Naive thymus-derived CD4-positive, alpha-beta T cell (primary cell): ENCODE results near the gene FRMD8. TPM values are rescaled to one million over a fixed set of nuclear protein-coding genes. Genes with fewer than 3 reads are reported as not detected.

Experiments
- ATAC-seq: fragments of 150-1000 bp; cut with Tn5 transposase; 2 replicates; pipeline ENCODE4 v1.10.0; 2021; ENCODE audit warnings: mild to moderate bottlenecking, moderate library complexity
- CTCF ChIA-PET: fragments of 350-600 bp; sonication (Branson Sonifier 250); formaldehyde crosslinking; loops from one replicate; lab custom pipeline; 2021; ENCODE audit warnings: antibody characterized with exemption; lab: Charles Lee
- POLR2A ChIA-PET: fragments of 350-600 bp; sonication (Branson Sonifier 250); formaldehyde crosslinking; loops from one replicate; lab custom pipeline; 2021; ENCODE audit warnings: antibody characterized with exemption, inconsistent platforms; lab: Charles Lee
- DNase-seq, 9 donors: peaks; one replicate each; pipeline versions ENCODE4 v3.0.0 to v3.0.0-alpha.2; 2020 to 2022; ENCODE audit warnings: mixed read lengths in 1 of 9
- H3K27ac ChIP-seq: one replicate; pipeline ENCODE4 v1.7.0; 2013; ENCODE audit warnings: mild to moderate bottlenecking, low read depth, low read length, moderate library complexity
- H3K27me3 ChIP-seq, 2 donors: one replicate each; pipeline ENCODE4 v1.7.0; 2013; ENCODE audit warnings: low read length in 2 of 2, mild to moderate bottlenecking in 2 of 2, moderate library complexity in 2 of 2; ENCODE audit not compliant: control insufficient read depth in 2 of 2, insufficient read depth in 2 of 2
- H3K36me3 ChIP-seq, 3 experiments: 1 replicate in 2 of 3; 2 replicates in 1 of 3; pipeline ENCODE4 v1.7.0; 2013; ENCODE audit warnings: low read length in 3 of 3, mild to moderate bottlenecking in 3 of 3, moderate library complexity in 1 of 3; ENCODE audit not compliant: insufficient read depth in 3 of 3, control insufficient read depth in 2 of 3
- H3K4me1 ChIP-seq, 2 donors: one replicate each; pipeline ENCODE4 v1.7.0; 2013; ENCODE audit warnings: low read length in 2 of 2, mild to moderate bottlenecking in 2 of 2, moderate library complexity in 1 of 2; ENCODE audit not compliant: control insufficient read depth in 2 of 2, insufficient read depth in 2 of 2
- H3K4me3 ChIP-seq: 2 replicates; pipeline ENCODE4 v1.7.0; 2013; ENCODE audit warnings: mild to moderate bottlenecking, low read length
- H3K9me3 ChIP-seq, 3 experiments: 1 replicate in 2 of 3; 2 replicates in 1 of 3; pipeline ENCODE4 v1.7.0; 2013; ENCODE audit warnings: low read length in 3 of 3; ENCODE audit not compliant: control insufficient read depth in 2 of 3
- H3K27ac Mint-ChIP-seq, 9 donors: one replicate each; pipeline ENCODE4 v1.8.0; 2020 to 2022; ENCODE audit warnings: mixed read lengths in 9 of 9, mild to moderate bottlenecking in 8 of 9, moderate library complexity in 5 of 9, inconsistent platforms in 2 of 9
- H3K27me3 Mint-ChIP-seq, 5 donors: one replicate each; pipeline ENCODE4 v1.8.0; 2021 to 2022; ENCODE audit warnings: mixed read lengths in 5 of 5, mild to moderate bottlenecking in 1 of 5
- H3K36me3 Mint-ChIP-seq, 5 donors: one replicate each; pipeline ENCODE4 v1.8.0; 2020 to 2022; ENCODE audit warnings: mixed read lengths in 5 of 5, mild to moderate bottlenecking in 3 of 5, inconsistent platforms in 1 of 5
- H3K4me1 Mint-ChIP-seq, 7 donors: one replicate each; pipeline ENCODE4 v1.8.0; 2020 to 2022; ENCODE audit warnings: mixed read lengths in 7 of 7, mild to moderate bottlenecking in 3 of 7, inconsistent platforms in 1 of 7
- H3K4me3 Mint-ChIP-seq, 10 donors: one replicate each; pipeline ENCODE4 v1.8.0; 2020 to 2022; ENCODE audit warnings: mild to moderate bottlenecking in 10 of 10, mixed read lengths in 10 of 10, moderate library complexity in 6 of 10, inconsistent platforms in 2 of 10
- H3K9me3 Mint-ChIP-seq, 11 donors: one replicate each; pipeline ENCODE4 v1.8.0; 2020 to 2022; ENCODE audit warnings: mixed read lengths in 11 of 11, mild to moderate bottlenecking in 4 of 11, inconsistent platforms in 1 of 11, moderate library complexity in 1 of 11
- intact Hi-C, 2 donors: fragments of 100-400 bp; cut with micrococcal nuclease; formaldehyde crosslinking; loops; one replicate each; pipeline ENCODE4 v1.15.1; 2023
- polyA plus RNA-seq, 2 donors: library from polyadenylated mRNA; unstranded; fragments of 300-500 nt; fragmentation: Illumina TruSeq; gene quantifications; one replicate each; pipeline ENCODE4 v1.2.3, GENCODE V29; 2021
- total RNA-seq, 6 experiments: library from RNA in 5 of 6; stranded (reverse) in 5 of 6; gene quantifications; 1 replicate in 5 of 6; 2 replicates in 1 of 6; pipeline ENCODE4 v1.2.3 and lab custom pipeline; 2021 to 2026

The FRMD8 gene
- total and polyA plus RNA-seq, 7 experiments from 2014 or later, result 28.9 to 66.8 (median 44.7) TPM

DNA sequence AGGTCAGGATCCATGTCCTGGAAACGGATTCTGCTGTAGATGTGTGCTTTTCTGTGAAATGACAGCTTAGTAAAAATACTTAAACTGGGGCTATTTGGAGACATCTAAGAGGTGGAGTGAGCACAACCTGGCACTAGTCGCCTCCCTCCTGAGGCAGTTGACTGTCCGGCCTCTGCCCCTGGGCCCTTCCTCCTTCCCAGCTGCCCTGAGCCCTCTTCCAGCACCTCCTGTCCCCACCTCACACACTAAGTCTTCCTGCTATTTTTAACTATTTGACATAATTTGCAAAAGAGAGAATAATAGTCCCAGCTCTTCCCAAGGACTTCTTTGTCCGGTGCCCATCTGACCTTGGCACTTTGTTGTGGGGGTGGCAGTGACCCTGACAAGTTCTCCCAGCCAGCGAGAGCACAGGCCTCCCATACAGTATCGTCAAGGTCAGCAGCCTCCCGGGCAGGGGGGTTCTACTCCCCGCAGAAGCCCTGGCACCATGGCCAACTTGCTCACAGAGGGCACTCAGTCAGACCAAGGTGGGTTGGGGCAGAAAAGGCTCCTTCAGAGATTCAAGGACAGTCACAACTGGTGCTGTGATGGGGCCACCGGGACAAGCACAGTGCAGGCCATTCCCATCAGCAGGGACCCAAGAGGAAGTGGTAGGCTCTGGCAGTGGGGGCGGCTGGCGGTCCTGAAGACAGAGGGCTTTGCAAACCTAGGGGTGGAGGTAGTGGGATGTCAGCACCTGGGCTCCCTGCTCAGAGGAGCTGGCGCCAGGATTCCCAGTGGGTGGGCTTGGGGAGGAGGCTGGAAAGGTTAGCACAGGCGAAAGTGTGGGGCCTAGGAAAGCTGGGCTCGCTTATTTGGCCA is 30.6 kb downstream of the FRMD8 start:
- no peaks in the 10 kb centered on the region for H3K9me3 ChIP-seq
- Mint-ChIP-seq H3K4me3 (peak overlapping the region; percentile 92 to 100 (median 97)), H3K36me3 (peaks cover 0 to 7% (median 0%) of the 10 kb centered on the region in 5 donors), H3K4me1 (peaks cover 36 to 52% (median 45%) of the 10 kb centered on the region in 7 donors), H3K27ac (peak overlapping the region; percentile 98 to 100 (median 99)), H3K9me3 (peaks cover 0 to 2% (median 0%) of the 10 kb centered on the region in 11 donors), H3K27me3 (no peaks in the 10 kb centered on the region)
- peaks cover 0 to 15% (median 0%) of the 10 kb centered on the region in 3 experiments for H3K36me3 ChIP-seq
- CTCF ChIA-PET, result interaction anchor here (0.5 to 7.7 kb wide), 28 partner anchors 8 to 466 kb away, joined by 3 to 90 read pairs (median 4); partner anchors contain the start of genes FRMD8, MALAT1 and SLC25A45
- H3K4me1 ChIP-seq, result peaks cover 36 to 46% of the 10 kb centered on the region in 2 donors
- intact Hi-C loops, result loop anchor here (1.0 to 5.0 kb wide), 9 partner anchors 8 to 158 kb away; partner anchors contain the start of gene SLC25A45 (in 2 of the 2)
- POLR2A ChIA-PET, result interaction anchor here (0.7 to 21.7 kb wide), 19 partner anchors 9 to 198 kb away, joined by 3 to 2591 read pairs (median 5); partner anchors contain the start of genes FRMD8, MALAT1 and SLC25A45
- ATAC-seq, result no peak
- peak overlapping the region; percentile 98 for H3K27ac ChIP-seq
- H3K4me3 ChIP-seq, result peak overlapping the region; percentile 82
- peak in 5 of 9 donors; percentile 14 to 47 (median 30) for DNase-seq
- no peaks in the 10 kb centered on the region for H3K27me3 ChIP-seq

DNA sequence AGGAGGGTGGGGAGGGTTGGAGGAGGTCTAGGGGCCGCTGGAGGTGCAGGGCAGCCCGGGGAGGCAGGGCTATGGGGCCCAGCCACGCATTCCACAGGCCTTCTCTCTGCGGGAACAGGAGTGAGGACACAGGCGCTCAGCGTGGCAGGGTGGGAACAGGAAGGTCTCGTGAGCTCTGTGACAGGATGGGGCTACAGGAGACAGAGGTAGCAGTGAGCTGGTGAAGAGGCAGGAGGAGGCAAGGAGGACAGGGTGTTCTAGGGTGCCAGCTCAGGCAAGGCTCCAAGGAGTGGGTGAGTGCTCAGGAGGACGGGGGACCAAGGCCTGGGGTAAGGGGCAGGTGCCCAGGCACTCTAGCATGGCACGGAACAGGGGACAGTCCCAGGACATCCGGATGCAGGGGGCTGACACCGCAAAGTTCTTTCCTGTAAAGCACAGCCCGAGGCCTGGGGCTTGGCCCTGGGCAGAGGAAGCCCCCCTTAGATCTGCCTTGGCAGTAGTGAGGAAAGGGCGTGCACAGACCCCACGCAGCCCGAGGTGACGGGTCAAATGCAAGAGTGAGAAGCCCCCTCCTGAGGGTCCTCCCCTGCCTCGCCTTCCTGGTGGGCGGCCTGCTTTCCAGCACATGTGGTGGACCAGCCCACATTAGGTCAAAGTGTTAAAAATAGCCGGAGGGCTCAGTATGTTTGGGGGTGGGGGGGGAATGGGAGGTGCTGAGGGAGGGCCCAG is 31.4 kb downstream of the FRMD8 start:
- peaks cover 0 to 5% (median 0%) of the 10 kb centered on the region in 5 donors for H3K27me3 Mint-ChIP-seq
- H3K36me3 Mint-ChIP-seq, result peaks cover 0 to 6% (median 0%) of the 10 kb centered on the region in 5 donors
- H3K36me3 ChIP-seq, result peaks cover 0 to 9% (median 0%) of the 10 kb centered on the region in 3 experiments
- POLR2A ChIA-PET, result interaction anchor here (0.7 to 21.7 kb wide), 17 partner anchors 9 to 221 kb away, joined by 3 to 2591 read pairs (median 13); partner anchors contain the start of genes FRMD8, MALAT1 and SLC25A45
- CTCF ChIA-PET, result interaction anchor here (0.5 to 7.7 kb wide), 19 partner anchors 7 to 348 kb away, joined by 3 to 90 read pairs (median 11); partner anchors contain the start of genes FRMD8, MALAT1 and SLC25A45
- H3K9me3 Mint-ChIP-seq, result peaks cover 0 to 6% (median 0%) of the 10 kb centered on the region in 11 donors
- H3K4me1 ChIP-seq, result peaks cover 36 to 46% of the 10 kb centered on the region in 2 donors
- DNase-seq (peak in 8 of 9 donors; percentile 33 to 54 (median 48)), ATAC-seq (no peak)
- peak overlapping the region; percentile 82 for H3K4me3 ChIP-seq
- H3K27ac Mint-ChIP-seq, result peak overlapping the region; percentile 98 to 100 (median 99)
- H3K27ac ChIP-seq, result peak overlapping the region; percentile 98
- no peaks in the 10 kb centered on the region for H3K27me3 ChIP-seq
- intact Hi-C loops, result loop anchor here in 1 of 2 donors (1.0 to 5.0 kb wide), 3 partner anchors 7 to 157 kb away; no protein-coding TSS in a partner anchor
- H3K9me3 ChIP-seq, result no peaks in the 10 kb centered on the region
- H3K4me1 Mint-ChIP-seq, result peaks cover 36 to 57% (median 45%) of the 10 kb centered on the region in 7 donors
- peak overlapping the region; percentile 92 to 100 (median 97) for H3K4me3 Mint-ChIP-seq

DNA sequence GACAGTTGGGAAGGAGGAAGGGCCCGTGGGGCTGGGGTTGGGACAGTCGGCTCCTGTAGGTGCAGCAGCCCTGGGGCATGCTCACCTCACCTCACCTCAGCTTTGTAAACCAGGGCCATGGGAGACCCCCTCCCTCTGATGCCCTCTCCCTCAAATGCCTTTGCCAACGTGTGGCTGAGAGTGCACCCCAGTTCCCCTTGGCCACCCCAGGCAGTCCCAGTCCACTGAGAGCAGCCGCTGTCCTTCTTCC is 31.9 kb downstream of the FRMD8 start:
- Mint-ChIP-seq H3K4me1 (peaks cover 36 to 62% (median 45%) of the 10 kb centered on the region in 7 donors), H3K36me3 (peaks cover 0 to 7% (median 0%) of the 10 kb centered on the region in 5 donors), H3K9me3 (peaks cover 0 to 7% (median 0%) of the 10 kb centered on the region in 11 donors), H3K27ac (peak overlapping the region; percentile 97 to 100 (median 99)), H3K4me3 (peak overlapping the region; percentile 92 to 100 (median 97)), H3K27me3 (peaks cover 0 to 10% (median 0%) of the 10 kb centered on the region in 5 donors)
- Histone ChIP-seq H3K36me3 (peaks cover 0 to 11% (median 0%) of the 10 kb centered on the region in 3 experiments), H3K4me3 (peak overlapping the region; percentile 82), H3K27me3 (no peaks in the 10 kb centered on the region), H3K9me3 (no peaks in the 10 kb centered on the region), H3K27ac (peak overlapping the region; percentile 98), H3K4me1 (peaks cover 36 to 46% of the 10 kb centered on the region in 2 donors)
- CTCF ChIA-PET, result interaction anchor here (0.8 to 7.7 kb wide), 8 partner anchors 12 to 89 kb away, joined by 4 to 90 read pairs (median 18); partner anchors contain the start of gene MALAT1
- DNase-seq, result peak in 1 of 9 donors; percentile 7
- intact Hi-C loops, result loop anchor here in 1 of 2 donors (5.0 kb wide), 1 partner anchor 51 kb away; no protein-coding TSS in a partner anchor
- POLR2A ChIA-PET, result interaction anchor here (1.0 to 21.7 kb wide), 14 partner anchors 9 to 220 kb away, joined by 3 to 2591 read pairs (median 24); partner anchors contain the start of genes FRMD8, MALAT1 and SLC25A45
- ATAC-seq, result no peak

DNA sequence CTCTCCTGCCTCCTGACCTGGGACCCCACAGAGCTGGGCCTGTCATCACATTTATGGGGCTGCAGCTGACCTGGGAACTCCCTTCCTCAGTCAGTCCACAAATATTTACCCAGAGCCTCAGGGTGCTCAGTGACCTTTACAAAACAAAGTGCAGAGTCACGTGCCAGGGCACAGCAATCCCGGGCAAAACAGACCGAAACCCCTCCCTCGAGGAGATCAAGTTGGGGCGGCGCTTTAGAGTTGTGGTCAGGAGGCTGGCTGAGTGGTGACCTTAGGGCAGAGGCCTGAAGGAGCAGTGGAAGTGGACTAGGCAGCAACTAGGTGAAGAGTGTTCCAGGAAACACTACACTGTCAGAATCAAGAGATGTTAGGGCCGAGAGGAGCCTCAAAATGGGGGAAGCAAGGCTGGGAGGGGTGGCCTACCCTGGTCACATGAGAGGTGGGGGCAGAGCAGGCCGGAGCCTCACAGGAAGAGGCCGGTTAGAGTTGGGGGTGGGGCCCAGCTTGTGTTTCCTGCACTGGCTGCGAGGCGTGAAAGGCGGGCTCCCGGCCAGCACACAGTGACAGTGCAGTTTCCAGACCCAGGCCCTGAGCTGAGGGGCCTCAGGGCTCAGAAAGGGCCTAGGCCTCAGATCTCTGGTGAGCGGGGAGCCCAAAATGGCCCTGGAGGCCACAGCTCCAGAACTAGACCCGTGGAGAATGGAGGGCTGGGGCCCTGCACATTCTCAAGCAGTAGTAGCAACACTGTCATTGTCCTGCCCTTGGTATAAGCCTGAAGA is 32.4 kb downstream of the FRMD8 start:
- Mint-ChIP-seq H3K9me3 (peaks cover 0 to 11% (median 0%) of the 10 kb centered on the region in 11 donors), H3K27me3 (peaks cover 0 to 15% (median 0%) of the 10 kb centered on the region in 5 donors), H3K4me3 (peak overlapping the region; percentile 92 to 100 (median 97)), H3K36me3 (peaks cover 0 to 12% (median 4%) of the 10 kb centered on the region in 5 donors), H3K4me1 (peaks cover 36 to 65% (median 45%) of the 10 kb centered on the region in 7 donors), H3K27ac (peak overlapping the region; percentile 97 to 100 (median 99))
- intact Hi-C loops, result loop anchor here (1.0 to 5.0 kb wide), 2 partner anchors 8 to 52 kb away; no protein-coding TSS in a partner anchor
- Histone ChIP-seq H3K27ac (peak overlapping the region; percentile 98), H3K36me3 (peaks cover 0 to 10% (median 0%) of the 10 kb centered on the region in 3 experiments), H3K4me3 (peak overlapping the region; percentile 82), H3K27me3 (no peaks in the 10 kb centered on the region), H3K4me1 (peaks cover 36 to 46% of the 10 kb centered on the region in 2 donors), H3K9me3 (no peaks in the 10 kb centered on the region)
- ATAC-seq (peak; percentile 51), DNase-seq (peak; percentile 33 to 89 (median 48))
- CTCF ChIA-PET, result interaction anchor here (0.8 to 7.7 kb wide), 4 partner anchors 11 to 80 kb away, joined by 6 to 68 read pairs (median 14); partner anchors contain the start of gene MALAT1
- POLR2A ChIA-PET, result interaction anchor here (0.6 to 21.7 kb wide), 21 partner anchors 8 to 302 kb away, joined by 3 to 2591 read pairs (median 5); partner anchors contain the start of genes FRMD8, MALAT1, RNASEH2C and SCYL1

DNA sequence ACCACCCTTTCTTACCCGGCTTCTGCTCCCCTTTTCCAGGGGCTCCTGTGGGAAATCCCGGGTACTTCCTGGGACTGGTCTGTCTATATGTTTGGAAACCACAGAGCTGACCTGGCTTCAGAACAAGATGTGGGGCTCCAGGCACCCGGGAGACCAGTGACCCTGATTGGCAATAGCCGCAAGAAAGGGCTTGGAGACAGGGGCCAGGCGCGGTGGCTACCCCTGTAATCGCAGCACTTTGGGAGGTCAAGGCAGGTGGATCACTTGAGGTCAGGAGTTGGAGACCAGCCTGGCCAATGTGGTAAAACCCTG is 33.0 kb downstream of the FRMD8 start:
- Mint-ChIP-seq H3K27me3 (peaks cover 0 to 19% (median 0%) of the 10 kb centered on the region in 5 donors), H3K9me3 (peaks cover 0 to 12% (median 0%) of the 10 kb centered on the region in 11 donors), H3K4me3 (peak overlapping the region; percentile 92 to 100 (median 97)), H3K27ac (peak overlapping the region; percentile 97 to 100 (median 99)), H3K36me3 (peaks cover 3 to 18% (median 7%) of the 10 kb centered on the region in 5 donors), H3K4me1 (peaks cover 36 to 69% (median 45%) of the 10 kb centered on the region in 7 donors)
- ChIA-PET POLR2A (interaction anchor here (0.6 to 21.7 kb wide), 18 partner anchors 8 to 427 kb away, joined by 3 to 2591 read pairs (median 5); partner anchors contain the start of genes FRMD8, MALAT1, RNASEH2C and SCYL1), CTCF (interaction anchor here (0.8 to 7.7 kb wide), 7 partner anchors 11 to 88 kb away, joined by 3 to 68 read pairs (median 7); partner anchors contain the start of gene MALAT1)
- DNase-seq (peak in 1 of 9 donors; percentile 9), ATAC-seq (no peak)
- Histone ChIP-seq H3K36me3 (peaks cover 0 to 8% (median 0%) of the 10 kb centered on the region in 3 experiments), H3K4me3 (peak overlapping the region; percentile 82), H3K9me3 (no peaks in the 10 kb centered on the region), H3K27ac (peak overlapping the region; percentile 98), H3K4me1 (peaks cover 36 to 46% of the 10 kb centered on the region in 2 donors), H3K27me3 (no peaks in the 10 kb centered on the region)
- intact Hi-C loops, result loop anchor here (1.0 to 5.0 kb wide), 2 partner anchors 8 to 52 kb away; no protein-coding TSS in a partner anchor
